Uterus (tissue), 4 donors: ENCODE measurements around the gene NHS. TPM values are rescaled to one million over a fixed set of nuclear protein-coding genes. Genes with fewer than 3 reads are reported as not detected.

ENCODE experiments used
- DNase-seq, 2 donors: peaks; one replicate each; pipeline ENCODE4 v3.0.0-alpha.2; 2019 to 2020
- H3K27ac ChIP-seq, 2 donors: fragments of 200-600 bp; sonication (generic); 1 replicate in 1 of 2; 2 replicates in 1 of 2; pipeline ENCODE4 v1.5.1; 2016 to 2018
- H3K27me3 ChIP-seq, 2 donors: fragments of 200-600 bp; sonication (generic); one replicate each; pipeline ENCODE4 v1.5.1; 2018 to 2019; ENCODE audit warnings: control low read depth in 1 of 2
- H3K36me3 ChIP-seq, 2 donors: fragments of 200-600 bp; sonication (generic); one replicate each; pipeline ENCODE4 v1.5.1; 2019; ENCODE audit warnings: control low read depth in 1 of 2
- H3K4me1 ChIP-seq, 2 donors: fragments of 200-600 bp; sonication (generic); one replicate each; pipeline ENCODE4 v1.5.1; 2018 to 2019; ENCODE audit warnings: control low read depth in 1 of 2
- H3K4me3 ChIP-seq, 2 donors: fragments of 200-600 bp; sonication (generic); 1 replicate in 1 of 2; 2 replicates in 1 of 2; pipeline ENCODE4 v1.5.1; 2018 to 2019; ENCODE audit warnings: mild to moderate bottlenecking in 1 of 2
- H3K9me3 ChIP-seq, 2 donors: fragments of 200-600 bp; sonication (generic); one replicate each; pipeline ENCODE4 v1.5.1; 2019; ENCODE audit warnings: control low read depth in 1 of 2
- POLR2A ChIP-seq, 2 donors: fragments of 450-650 bp; IDR thresholded peaks; one replicate each; pipeline ENCODE4 v1.6.1; 2016; ENCODE audit warnings: antibody characterized with exemption in 2 of 2, mild to moderate bottlenecking in 1 of 2, moderate library complexity in 1 of 2
- intact Hi-C: fragments of 100-400 bp; cut with DNase I; formaldehyde crosslinking; loops from one replicate; pipeline ENCODE4 v1.15.1; 2023; ENCODE audit warnings: low total_unique reads
- total RNA-seq, 4 donors: library from RNA; depleted of rRNA in 3 of 4; stranded (reverse); fragments of >200 nt in 3 of 4; gene quantifications; one replicate each; pipeline versions ENCODE4 v1.1.0 to v1.2.4, GENCODE V29; 2014 to 2023
- TF ChIP-seq, protein P1 (sequence below), 4 experiments: fragments of 200-600 bp in 2 of 4; fragments of 450-650 bp in 2 of 4; sonication (generic) in 2 of 4; IDR thresholded peaks; one replicate each; pipeline ENCODE4 v1.5.1; 2016 to 2019; ENCODE audit warnings: antibody characterized with exemption in 4 of 4, mild to moderate bottlenecking in 2 of 4, moderate library complexity in 1 of 4
- donor health status: DM: yes; HTN: yes; CAD: no.

NHS gene
- total RNA-seq, 4 donors from 2014 or later: 3.5 to 14.3 (median 9.5) TPM

- Histone ChIP-seq H3K36me3 (no peaks in the 10 kb centered on the region), H3K27ac (peak overlapping the region in 1 of 2 donors; percentile 15), H3K4me3 (no peak overlapping the region), H3K27me3 (no peaks in the 10 kb centered on the region), H3K9me3 (no peaks in the 10 kb centered on the region), H3K4me1 (no peaks in the 10 kb centered on the region)
- intact Hi-C loops: no loop called here
- no peak for TF ChIP-seq POLR2A (IDR thresholded peaks at IDR 0.05)
- TF ChIP-seq, protein P1, sequence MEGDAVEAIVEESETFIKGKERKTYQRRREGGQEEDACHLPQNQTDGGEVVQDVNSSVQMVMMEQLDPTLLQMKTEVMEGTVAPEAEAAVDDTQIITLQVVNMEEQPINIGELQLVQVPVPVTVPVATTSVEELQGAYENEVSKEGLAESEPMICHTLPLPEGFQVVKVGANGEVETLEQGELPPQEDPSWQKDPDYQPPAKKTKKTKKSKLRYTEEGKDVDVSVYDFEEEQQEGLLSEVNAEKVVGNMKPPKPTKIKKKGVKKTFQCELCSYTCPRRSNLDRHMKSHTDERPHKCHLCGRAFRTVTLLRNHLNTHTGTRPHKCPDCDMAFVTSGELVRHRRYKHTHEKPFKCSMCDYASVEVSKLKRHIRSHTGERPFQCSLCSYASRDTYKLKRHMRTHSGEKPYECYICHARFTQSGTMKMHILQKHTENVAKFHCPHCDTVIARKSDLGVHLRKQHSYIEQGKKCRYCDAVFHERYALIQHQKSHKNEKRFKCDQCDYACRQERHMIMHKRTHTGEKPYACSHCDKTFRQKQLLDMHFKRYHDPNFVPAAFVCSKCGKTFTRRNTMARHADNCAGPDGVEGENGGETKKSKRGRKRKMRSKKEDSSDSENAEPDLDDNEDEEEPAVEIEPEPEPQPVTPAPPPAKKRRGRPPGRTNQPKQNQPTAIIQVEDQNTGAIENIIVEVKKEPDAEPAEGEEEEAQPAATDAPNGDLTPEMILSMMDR (IDR thresholded peaks at IDR 0.05): no peak
- no peak for DNase-seq
Observed at GRCh38 chrX:17520016-17520615, 145.1 kb downstream of the NHS start.

DNA sequence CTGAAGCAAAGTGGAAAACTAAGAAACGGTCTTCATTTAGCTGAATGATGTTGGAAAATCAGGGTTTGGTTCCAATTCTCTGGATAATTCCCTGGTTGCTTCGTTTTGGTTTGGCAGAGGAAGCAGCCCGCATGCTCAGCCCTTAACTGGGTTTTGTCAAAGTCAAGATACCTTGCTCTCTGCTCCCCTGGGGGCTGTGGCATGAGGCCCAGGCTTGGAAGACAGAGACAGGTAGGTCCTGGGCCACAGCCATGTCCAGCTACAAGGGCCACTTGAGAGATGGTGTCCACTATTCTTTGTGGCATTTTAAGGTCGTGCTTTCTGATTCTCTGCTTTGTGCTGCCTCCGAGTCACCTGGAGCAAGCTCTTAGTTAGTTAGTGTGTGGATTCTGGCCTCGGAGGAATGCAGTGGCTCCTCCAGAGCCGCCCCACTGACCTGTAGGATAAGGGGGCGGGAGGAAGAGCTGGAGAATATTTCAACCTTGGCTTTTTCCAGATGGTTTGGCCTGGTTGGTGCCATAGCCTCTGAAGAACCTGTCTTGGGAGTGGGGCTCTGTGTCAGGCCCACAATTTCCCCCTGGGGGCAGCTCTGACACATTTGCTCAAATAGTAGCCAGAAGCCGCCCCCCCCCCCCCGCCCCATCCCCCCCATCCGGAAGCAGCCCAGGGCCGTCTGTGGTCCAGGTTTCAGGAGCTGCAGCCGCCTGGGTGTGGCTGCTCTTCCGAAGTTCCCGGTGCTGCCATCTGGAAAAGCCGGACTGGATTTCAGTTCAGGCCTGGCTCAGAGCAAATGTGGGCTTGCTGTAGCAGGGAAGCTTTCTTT is 147.1 kb downstream of the NHS start:
- DNase-seq: peak in 1 of 2 donors; percentile 19
- intact Hi-C loops: no loop called here
- H3K36me3 ChIP-seq: no peaks in the 10 kb centered on the region
- no peaks in the 10 kb centered on the region for H3K27me3 ChIP-seq
- no peaks in the 10 kb centered on the region for H3K9me3 ChIP-seq
- TF ChIP-seq POLR2A (IDR thresholded peaks at IDR 0.05): no peak
- TF ChIP-seq, protein P1 (IDR thresholded peaks at IDR 0.05): no peak
- H3K4me3 ChIP-seq: no peak overlapping the region
- no peak overlapping the region for H3K27ac ChIP-seq
- H3K4me1 ChIP-seq: no peaks in the 10 kb centered on the region

- no peak for TF ChIP-seq POLR2A (IDR thresholded peaks at IDR 0.05)
- TF ChIP-seq, protein P1 (IDR thresholded peaks at IDR 0.05): no peak
Observed at GRCh38 chrX:17525266-17525665, 150.3 kb downstream of the NHS start.

DNA sequence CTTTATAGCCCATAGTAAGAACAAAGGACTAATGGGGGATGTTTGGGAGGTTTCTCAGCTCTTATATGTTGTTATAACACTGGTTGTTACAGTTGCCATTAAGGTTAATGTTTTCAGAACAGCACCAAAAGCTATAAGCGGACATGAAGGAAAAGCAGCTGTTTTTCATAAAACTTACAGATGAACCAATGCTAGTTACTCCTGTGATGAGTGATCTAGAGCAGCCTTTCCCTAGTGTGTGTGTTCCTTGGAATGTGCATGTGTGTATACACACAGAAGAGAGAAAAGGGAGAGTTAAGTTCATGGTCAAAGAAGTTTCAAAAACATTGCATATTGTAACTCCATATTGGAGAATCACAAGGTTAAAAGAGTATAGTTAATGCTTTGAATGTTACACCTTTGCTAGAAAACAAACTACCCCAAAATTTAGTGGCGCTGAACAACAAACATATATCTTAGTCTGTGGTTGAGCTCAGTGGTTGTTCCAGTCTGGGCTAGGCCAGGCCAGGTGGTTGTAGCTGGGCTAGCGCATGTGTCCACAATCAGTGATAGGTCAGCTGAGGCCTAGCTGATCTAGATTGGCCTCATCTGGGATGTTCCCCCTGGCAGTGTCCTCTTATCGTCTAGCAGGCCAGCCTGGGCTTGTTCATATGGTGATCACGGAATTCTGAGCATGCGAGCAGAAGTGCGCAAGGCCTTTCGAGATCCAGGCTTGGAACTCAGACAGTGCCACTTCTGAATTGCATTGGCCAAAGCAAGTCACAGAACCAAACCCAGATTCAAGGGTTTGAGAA is 151.0 kb downstream of the NHS start:
- Histone ChIP-seq H3K36me3 (no peaks in the 10 kb centered on the region), H3K27me3 (no peaks in the 10 kb centered on the region), H3K27ac (no peak overlapping the region), H3K4me3 (no peak overlapping the region), H3K9me3 (no peaks in the 10 kb centered on the region), H3K4me1 (no peaks in the 10 kb centered on the region)
- DNase-seq: no peak
- intact Hi-C loops: no loop called here
- TF ChIP-seq, protein P1 (IDR thresholded peaks at IDR 0.05): no peak
- TF ChIP-seq POLR2A (IDR thresholded peaks at IDR 0.05): no peak

More at GRCh38 chrX:17525266-17525665, 150.3 kb downstream of the NHS start:
- intact Hi-C loops: no loop called here
- Histone ChIP-seq H3K27ac (no peak overlapping the region), H3K4me3 (no peak overlapping the region), H3K36me3 (no peaks in the 10 kb centered on the region), H3K4me1 (no peaks in the 10 kb centered on the region), H3K9me3 (no peaks in the 10 kb centered on the region), H3K27me3 (no peaks in the 10 kb centered on the region)
- DNase-seq: no peak
